ENCODE results near the gene HLF.

HLF gene

DNA sequence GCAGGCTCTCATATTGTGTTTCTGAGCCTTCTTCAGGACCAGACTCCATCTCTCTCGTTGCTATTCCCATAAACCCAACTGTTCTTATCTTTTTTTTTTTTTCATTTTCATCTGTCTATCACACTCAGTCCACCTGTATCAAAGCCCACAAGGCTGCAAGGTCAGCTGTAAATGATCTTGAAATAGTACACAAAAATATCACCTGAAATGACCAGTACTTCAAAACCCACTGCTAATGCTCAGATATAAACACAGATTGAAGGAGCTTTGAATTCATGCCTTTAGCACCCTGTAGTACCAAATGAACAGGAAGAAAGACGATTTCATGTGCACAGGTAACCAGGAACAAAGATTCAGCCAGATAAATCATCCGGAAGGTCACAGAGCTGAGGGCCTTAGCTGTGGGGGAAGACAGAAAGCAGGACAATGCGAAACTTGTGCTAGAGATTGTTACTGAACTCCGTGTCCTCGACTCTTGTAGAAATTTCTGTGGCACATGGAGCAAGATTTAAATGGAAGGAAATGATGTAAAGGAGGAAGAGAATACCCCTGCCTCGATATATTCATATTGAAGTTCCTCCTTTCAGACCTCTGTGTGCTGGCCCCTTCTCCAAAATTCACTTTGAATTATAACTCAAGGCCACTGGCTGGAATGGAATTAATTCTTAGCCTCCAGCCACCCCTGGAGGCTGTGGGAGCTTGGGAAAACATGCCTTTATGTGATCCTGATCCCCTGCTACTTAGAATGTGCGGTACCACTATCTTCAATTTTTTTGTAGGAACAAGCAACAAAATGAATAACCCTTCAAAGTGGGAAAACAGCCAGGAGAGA, 4.1 kb downstream of the HLF start:
- DNase-seq, result no peak
- Histone ChIP-seq H3K79me2 (ENCODE audit: low read length) (no peaks in the 10 kb centered on the region), H3K9me2 (replicated peaks; ENCODE audit: insufficient read depth, low read length) (no peaks in the 10 kb centered on the region), H2AFZ (ENCODE audit: low read length) (no peak overlapping the region), H3K9me3 (replicated peaks; ENCODE audit: insufficient read depth, low read length) (no peaks in the 10 kb centered on the region), H3K4me3 (ENCODE audit: low read length) (no peak overlapping the region), H3K4me1 (ENCODE audit: low read length) (0 out of 2 replicates have a peak, but pooled peaks cover 3% of the 10 kb centered on the region), H3F3A (ENCODE audit: insufficient read depth, low read length) (no peaks in the 10 kb centered on the region), H4K20me1 (ENCODE audit: insufficient read depth, low read length) (no peaks in the 10 kb centered on the region), H3K9ac (ENCODE audit: low read length) (no peak overlapping the region), H3K27me3 (replicated peaks; ENCODE audit: insufficient read depth, low read length) (peaks cover 13% of the 10 kb centered on the region), H3K4me2 (ENCODE audit: low read depth, low read length) (no peak overlapping the region), H3K36me3 (replicated peaks; ENCODE audit: insufficient read depth, low read length) (no peaks in the 10 kb centered on the region), H3K27ac (ENCODE audit: low read length) (no peak overlapping the region)
- no peak for TF ChIP-seq EZH2phosphoT487 (IDR thresholded peaks at IDR 0.05; ENCODE audit: low read length)
- TF ChIP-seq, protein P1, sequence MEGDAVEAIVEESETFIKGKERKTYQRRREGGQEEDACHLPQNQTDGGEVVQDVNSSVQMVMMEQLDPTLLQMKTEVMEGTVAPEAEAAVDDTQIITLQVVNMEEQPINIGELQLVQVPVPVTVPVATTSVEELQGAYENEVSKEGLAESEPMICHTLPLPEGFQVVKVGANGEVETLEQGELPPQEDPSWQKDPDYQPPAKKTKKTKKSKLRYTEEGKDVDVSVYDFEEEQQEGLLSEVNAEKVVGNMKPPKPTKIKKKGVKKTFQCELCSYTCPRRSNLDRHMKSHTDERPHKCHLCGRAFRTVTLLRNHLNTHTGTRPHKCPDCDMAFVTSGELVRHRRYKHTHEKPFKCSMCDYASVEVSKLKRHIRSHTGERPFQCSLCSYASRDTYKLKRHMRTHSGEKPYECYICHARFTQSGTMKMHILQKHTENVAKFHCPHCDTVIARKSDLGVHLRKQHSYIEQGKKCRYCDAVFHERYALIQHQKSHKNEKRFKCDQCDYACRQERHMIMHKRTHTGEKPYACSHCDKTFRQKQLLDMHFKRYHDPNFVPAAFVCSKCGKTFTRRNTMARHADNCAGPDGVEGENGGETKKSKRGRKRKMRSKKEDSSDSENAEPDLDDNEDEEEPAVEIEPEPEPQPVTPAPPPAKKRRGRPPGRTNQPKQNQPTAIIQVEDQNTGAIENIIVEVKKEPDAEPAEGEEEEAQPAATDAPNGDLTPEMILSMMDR (IDR thresholded peaks at IDR 0.05; ENCODE audit: low read length), result no peak
- TF ChIP-seq EZH2 (optimal IDR thresholded peaks at IDR 0.05; ENCODE audit: low read depth, low read length), result no peak

DNA sequence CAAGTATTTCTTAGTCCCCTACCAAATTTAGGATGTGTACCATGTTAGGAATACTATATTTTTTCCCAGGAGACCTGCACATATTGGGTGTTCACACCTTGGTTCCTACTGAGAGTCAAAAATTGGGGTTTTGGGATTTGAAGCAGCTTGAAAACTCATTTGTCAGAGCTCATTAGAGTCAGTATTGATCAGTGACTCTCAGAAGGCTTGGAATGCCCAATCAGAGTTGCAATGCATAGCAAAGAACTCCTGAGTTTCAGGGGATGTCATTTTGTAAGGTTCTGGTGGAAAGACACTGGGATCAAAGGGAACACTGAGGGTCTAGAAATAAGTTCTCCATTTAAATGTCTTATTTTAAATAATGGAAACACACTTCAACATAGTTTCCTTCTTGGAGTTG, 5.1 kb downstream of the HLF start:
- TF ChIP-seq EZH2phosphoT487 (IDR thresholded peaks at IDR 0.05; ENCODE audit: low read length) (no peak), EZH2 (optimal IDR thresholded peaks at IDR 0.05; ENCODE audit: low read depth, low read length) (no peak)
- TF ChIP-seq, protein P1 (IDR thresholded peaks at IDR 0.05; ENCODE audit: low read length), result no peak
- Histone ChIP-seq H3K27me3 (replicated peaks; ENCODE audit: insufficient read depth, low read length) (peaks cover 7% of the 10 kb centered on the region), H3K4me1 (ENCODE audit: low read length) (no peaks in the 10 kb centered on the region), H3K9me3 (replicated peaks; ENCODE audit: insufficient read depth, low read length) (no peaks in the 10 kb centered on the region), H3F3A (ENCODE audit: insufficient read depth, low read length) (no peaks in the 10 kb centered on the region), H3K27ac (ENCODE audit: low read length) (no peak overlapping the region), H3K9ac (ENCODE audit: low read length) (no peak overlapping the region), H3K79me2 (ENCODE audit: low read length) (no peaks in the 10 kb centered on the region), H4K20me1 (ENCODE audit: insufficient read depth, low read length) (no peaks in the 10 kb centered on the region), H3K4me3 (ENCODE audit: low read length) (no peak overlapping the region), H3K36me3 (replicated peaks; ENCODE audit: insufficient read depth, low read length) (no peaks in the 10 kb centered on the region), H3K4me2 (ENCODE audit: low read depth, low read length) (no peak overlapping the region), H2AFZ (ENCODE audit: low read length) (no peak overlapping the region), H3K9me2 (replicated peaks; ENCODE audit: insufficient read depth, low read length) (no peaks in the 10 kb centered on the region)
- DNase-seq, result no peak

DNA sequence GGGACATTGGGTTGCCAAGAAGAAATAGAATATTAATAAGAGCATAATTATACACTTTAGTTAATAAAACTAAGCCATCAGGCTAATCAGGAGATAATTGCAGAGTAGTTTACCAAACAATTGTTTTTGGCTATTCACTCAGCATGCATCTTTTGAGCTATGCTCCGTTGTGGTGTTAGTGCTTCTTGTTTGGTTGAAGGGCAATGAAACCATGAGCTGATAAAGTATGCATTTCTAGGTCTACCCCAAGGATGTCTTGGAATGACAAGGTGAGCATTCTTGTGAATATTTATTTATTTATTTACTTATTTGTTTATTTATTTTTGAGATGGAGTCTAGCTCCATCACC, 6.4 kb downstream of the HLF start:
- Histone ChIP-seq H3K4me1 (ENCODE audit: low read length) (no peaks in the 10 kb centered on the region), H3K9ac (ENCODE audit: low read length) (no peak overlapping the region), H3K4me3 (ENCODE audit: low read length) (no peak overlapping the region), H3K27ac (ENCODE audit: low read length) (no peak overlapping the region), H3K4me2 (ENCODE audit: low read depth, low read length) (no peak overlapping the region), H3K9me3 (replicated peaks; ENCODE audit: insufficient read depth, low read length) (no peaks in the 10 kb centered on the region), H3K27me3 (replicated peaks; ENCODE audit: insufficient read depth, low read length) (no peaks in the 10 kb centered on the region), H3K36me3 (replicated peaks; ENCODE audit: insufficient read depth, low read length) (no peaks in the 10 kb centered on the region), H4K20me1 (ENCODE audit: insufficient read depth, low read length) (no peaks in the 10 kb centered on the region), H3K79me2 (ENCODE audit: low read length) (no peaks in the 10 kb centered on the region), H3K9me2 (replicated peaks; ENCODE audit: insufficient read depth, low read length) (no peaks in the 10 kb centered on the region), H3F3A (ENCODE audit: insufficient read depth, low read length) (no peaks in the 10 kb centered on the region), H2AFZ (ENCODE audit: low read length) (no peak overlapping the region)
- no peak for DNase-seq
- TF ChIP-seq, protein P1 (IDR thresholded peaks at IDR 0.05; ENCODE audit: low read length), result no peak

Measured in MM.1S (cell line).